ENCODE data around the gene PRR29. TPM values are rescaled to one million over a fixed set of nuclear protein-coding genes. Genes with fewer than 3 reads are reported as not detected.

PRR29 gene
- total RNA-seq, 2 experiments from 2014 or later = 0.36 to 0.93 TPM

Other genes with a start within 250 kb of the PRR29 start
- gene CCDC47, start 224.8 kb upstream of the PRR29 start, total RNA-seq = 10 to 100 TPM; 91.6 to 93.5 TPM
- gene DDX42, start 224.2 kb upstream of the PRR29 start, total RNA-seq = 100 to 1,000 TPM; 105 to 107 TPM
- 100 to 1,000 TPM; 178 to 187 TPM for gene PSMC5, start 170.9 kb upstream of the PRR29 start, total RNA-seq
- gene FTSJ3, start 170.7 kb upstream of the PRR29 start, total RNA-seq = 10 to 100 TPM; 91.2 to 91.5 TPM
- gene SMARCD2, start 155.7 kb upstream of the PRR29 start, total RNA-seq = 10 to 100 TPM; 91.6 to 93.5 TPM
- not detected for gene CSH2, start 124.7 kb upstream of the PRR29 start, total RNA-seq
- gene GH2, start 116.4 kb upstream of the PRR29 start, total RNA-seq = not detected
- gene CSH1, start 101.8 kb upstream of the PRR29 start, total RNA-seq = not detected
- gene CSHL1, start 87.1 kb upstream of the PRR29 start, total RNA-seq = not detected
- gene GH1, start 79.5 kb upstream of the PRR29 start, total RNA-seq = not detected
- gene CD79B, start 66.0 kb upstream of the PRR29 start, total RNA-seq = 10 to 100 TPM; 28.8 to 30.5 TPM
- gene SCN4A, start 25.4 kb upstream of the PRR29 start, total RNA-seq = under 1 TPM; 0.14 to 0.31 TPM
- gene ICAM2, start 22.3 kb downstream of the PRR29 start, total RNA-seq = 10 to 100 TPM; 52.9 to 54.5 TPM
- 1 to 10 TPM; 7.6 to 9.0 TPM for gene ERN1, start 131.8 kb downstream of the PRR29 start, total RNA-seq

Data from activated naive CD8-positive, alpha-beta T cell treated with anti-CD3 and anti-CD28 coated beads for 36 hours (primary cell).